GM12878 (cell line): ENCODE measurements around the gene REEP3. TPM values are rescaled to one million over a fixed set of nuclear protein-coding genes. Genes with fewer than 3 reads are reported as not detected.

Experiments used
- ATAC-seq: fragments of 200-7000 bp; cut with Tn5 transposase; 3 replicates; pipeline ENCODE4 v1.9.1; 2020; ENCODE audit warnings: mild to moderate bottlenecking, moderate library complexity
- BruUV-seq: library from RNA; stranded (reverse); fragments of 400-500 nt; replicated peaks from 2 replicates; lab custom pipeline; 2021; lab: Mats Ljungman, UMichigan
- CTCF ChIA-PET: fragments of 300-600 bp; sonication (Branson Sonifier 250); formaldehyde crosslinking; extraction: SDS; loops from one replicate; lab custom pipeline; 2021; ENCODE audit warnings: inconsistent platforms; lab: Yijun Ruan, JAX
- POLR2A ChIA-PET: fragments of 350-600 bp; formaldehyde crosslinking; extraction: SDS; loops from one replicate; lab custom pipeline; 2021; ENCODE audit warnings: inconsistent platforms; lab: Charles Lee
- RAD21 ChIA-PET: fragments of 300-600 bp; sonication (Branson Sonifier 250); formaldehyde crosslinking; loops from one replicate; lab custom pipeline; 2023; ENCODE audit warnings: antibody characterized with exemption; ENCODE audit not compliant: unreplicated experiment; lab: Charles Lee
- SMC1A ChIA-PET: fragments of 300-600 bp; sonication (Branson Sonifier 250); formaldehyde crosslinking; loops from one replicate; lab custom pipeline; 2023; ENCODE audit not compliant: unreplicated experiment, uncharacterized antibody; lab: Charles Lee
- DNase-seq: peaks from one replicate; pipeline ENCODE4 v3.0.0-alpha.2; 2011; ENCODE audit warnings: low read depth, low spot score
- FAIRE-seq: peaks from 3 replicates; lab custom pipeline; 2011; peaks lifted over from hg19 to GRCh38; lab: Jason Lieb, UNC
- H2AFZ ChIP-seq: 2 replicates; pipeline ENCODE4 v1.6.0; 2011; ENCODE audit warnings: low read depth, low read length, control low read depth; ENCODE audit not compliant: control insufficient read depth
- H3K27ac ChIP-seq: 2 replicates; pipeline ENCODE4 v1.5.1; 2011; ENCODE audit warnings: control low read depth; ENCODE audit not compliant: control insufficient read depth, insufficient read depth
- H3K27me3 ChIP-seq, 2 experiments: replicated peaks in 1 of 2; 2 replicates each; pipeline versions ENCODE4 v1.6.0 to v1.6.1; 2011; ENCODE audit warnings: low read length in 1 of 2; ENCODE audit not compliant: control insufficient read depth in 2 of 2, insufficient read depth in 2 of 2
- H3K36me3 ChIP-seq, 2 experiments: 2 replicates each; pipeline ENCODE4 v1.5.1; 2011; ENCODE audit warnings: low read length in 1 of 2; ENCODE audit not compliant: control insufficient read depth in 2 of 2, insufficient read depth in 2 of 2
- H3K4me1 ChIP-seq: 2 replicates; pipeline ENCODE4 v1.6.1; 2011; ENCODE audit warnings: mild to moderate bottlenecking, low read length, moderate library complexity, mixed read lengths; ENCODE audit not compliant: control insufficient read depth, insufficient read depth
- H3K4me2 ChIP-seq: 2 replicates; pipeline ENCODE4 v1.6.0; 2011; ENCODE audit warnings: control low read depth; ENCODE audit not compliant: control insufficient read depth, insufficient read depth
- H3K4me3 ChIP-seq: fragments of 200-600 bp; sonication (generic); 2 replicates; pipeline ENCODE4 v1.5.1; 2016
- H3K79me2 ChIP-seq: 2 replicates; pipeline ENCODE4 v1.6.0; 2011; ENCODE audit warnings: low read length; ENCODE audit not compliant: control insufficient read depth, insufficient read depth
- H3K9ac ChIP-seq: 2 replicates; pipeline ENCODE4 v1.8.0; 2011; ENCODE audit warnings: low read length, control low read depth, mixed read lengths; ENCODE audit not compliant: control insufficient read depth, insufficient read depth
- H3K9me3 ChIP-seq: replicated peaks from 3 replicates; pipeline ENCODE4 v1.5.1; 2011; ENCODE audit warnings: mild to moderate bottlenecking, low read length; ENCODE audit not compliant: control insufficient read depth, insufficient read depth
- H4K20me1 ChIP-seq: 2 replicates; pipeline ENCODE4 v1.6.0; 2011; ENCODE audit not compliant: control insufficient read depth, insufficient read depth
- BRCA1 ChIP-seq: IDR thresholded peaks from 2 replicates; pipeline ENCODE4 v1.6.1; 2011; ENCODE audit warnings: low read depth, low read length, improper control_type of control experiment
- E4F1 ChIP-seq: fragments of 450-650 bp; IDR thresholded peaks from 2 replicates; pipeline ENCODE4 v1.6.1; 2018; ENCODE audit warnings: borderline replicate concordance, mild to moderate bottlenecking; ENCODE audit not compliant: partially characterized antibody
- JUND ChIP-seq: IDR thresholded peaks from 2 replicates; pipeline ENCODE4 v1.6.1; 2012; ENCODE audit warnings: low read depth, mild to moderate bottlenecking, low read length, improper control_type of control experiment, moderate library complexity
- MEF2B ChIP-seq: fragments of 450-650 bp; IDR thresholded peaks from 2 replicates; pipeline ENCODE4 v1.6.1; 2018; ENCODE audit warnings: mild to moderate bottlenecking, moderate library complexity; ENCODE audit not compliant: partially characterized antibody, poor library complexity, severe bottlenecking
- NFYB ChIP-seq: IDR thresholded peaks from 2 replicates; pipeline ENCODE4 v1.6.1; 2011; ENCODE audit warnings: low read depth, mild to moderate bottlenecking, low read length, improper control_type of control experiment, moderate library complexity; ENCODE audit not compliant: insufficient read depth
- RCOR1 ChIP-seq: conservative IDR thresholded peaks from 2 replicates; pipeline ENCODE4 v1.6.1; 2012; ENCODE audit warnings: low read depth, low read length, improper control_type of control experiment
- SP1 ChIP-seq: IDR thresholded peaks from one replicate; pipeline ENCODE4 v1.6.1; 2011; ENCODE audit warnings: low read depth, low read length
- SREBF1 ChIP-seq: IDR thresholded peaks from 2 replicates; pipeline ENCODE4 v1.6.1; 2012; ENCODE audit warnings: mild to moderate bottlenecking, low read length
- ZBTB4 ChIP-seq: fragments of 450-650 bp; formaldehyde crosslinking; IDR thresholded peaks from 2 replicates; pipeline ENCODE4 v1.4.0; 2022; ENCODE audit warnings: mild to moderate bottlenecking, moderate library complexity
- ZNF207 ChIP-seq: fragments of 450-650 bp; IDR thresholded peaks from 2 replicates; pipeline ENCODE4 v1.6.1; 2014; ENCODE audit warnings: antibody characterized with exemption, mild to moderate bottlenecking, borderline replicate concordance
- WGBS: methylation state at CpG from one replicate; pipeline ENCODE4 v1.1.6; 2016; ENCODE audit warnings: low lambda C conversion rate; ENCODE audit not compliant: insufficient replicate concordance, insufficient coverage; ENCODE audit errors: missing lambda C conversion rate; 5-methylcytosine and 5-hydroxymethylcytosine counted together
- in situ Hi-C: fragments of 300-500 bp; cut with MboI; formaldehyde crosslinking; loops from 9 replicates; pipeline ENCODE4 v1.14.3; 2018; ENCODE audit warnings: mixed read lengths
- intact Hi-C: fragments of 100-400 bp; cut with micrococcal nuclease; formaldehyde crosslinking; loops from one replicate; pipeline ENCODE4 v1.14.2; 2022; ENCODE audit not compliant: unreplicated experiment
- polyA plus RNA-seq, 11 experiments: library from polyadenylated mRNA; depleted of rRNA in 4 of 11; unstranded in 6 of 11; stranded (reverse) in 5 of 11; fragments of >200 nt; fragmentation: Nextera tagmentation in 4 of 11; fragmentation: Illumina TruSeq in 1 of 11; extraction: Ambion mirVana in 4 of 11; extraction: Trizol in 1 of 11; gene quantifications; 1 replicate in 1 of 11; 2 replicates in 10 of 11; pipeline versions ENCODE4 v1.2.1 to v1.2.3, GENCODE V29; 2011 to 2016; ENCODE audit warnings: inconsistent platforms in 2 of 11, missing spikeins in 2 of 11, low read depth in 1 of 11
- total RNA-seq, 4 experiments: library from RNA; depleted of rRNA in 3 of 4; stranded (reverse); fragments of >200 nt in 3 of 4; fragmentation: Illumina TruSeq in 1 of 4; extraction: Trizol in 1 of 4; gene quantifications; 2 replicates each; pipeline versions ENCODE4 v1.2.1 to v1.2.3, GENCODE V29; 2013 to 2021

REEP3 gene
- total and polyA plus RNA-seq, 10 of the 15 experiments (the other 5 are each of a cell fraction or from before 2014, with no cell fraction given): 4.9 to 25.9 (median 16.2) TPM

- Histone ChIP-seq H3K9me3 (no peaks in the 10 kb centered on the region), H2AFZ (no peak overlapping the region), H3K4me2 (no peak overlapping the region), H3K4me3 (no peak overlapping the region), H3K36me3 (no peaks in the 10 kb centered on the region), H3K27me3 (no peaks in the 10 kb centered on the region), H3K4me1 (no peaks in the 10 kb centered on the region), H3K79me2 (no peaks in the 10 kb centered on the region), H4K20me1 (no peaks in the 10 kb centered on the region), H3K9ac (no peak overlapping the region), H3K27ac (no peak overlapping the region)
- FAIRE-seq: no peak
- in situ Hi-C loops: no loop called here
- CTCF ChIA-PET: no interaction called here
- ATAC-seq: no peak
- intact Hi-C loops: no loop called here
- POLR2A ChIA-PET: interaction anchor here (0.7 kb wide), 1 partner anchor 11 kb away, joined by 5 read pairs; no protein-coding TSS in a partner anchor
- 49% methylated on average over 3 of the region's 3 CpGs for WGBS
- TF ChIP-seq RCOR1 (no peak), JUND (no peak), BRCA1 (no peak), ZNF207 (no peak), MEF2B (no peak), ZBTB4 (CRISPR knock-in tag) (no peak), SP1 (no peak), E4F1 (no peak), NFYB (no peak), SREBF1 (no peak)
- no TSS peak for BruUV-seq
- RAD21 ChIA-PET: no interaction called here
- SMC1A ChIA-PET: interaction anchor here (2.9 kb wide), 1 partner anchor 9 kb away, joined by 17 read pairs; no protein-coding TSS in a partner anchor
- DNase-seq: no peak
Measured at GRCh38 chr10:63618552-63618951, 97.4 kb downstream of the REEP3 start.
